Liver (tissue), 3 donors: Measurements from ENCODE around the gene MTG1.

Experiments used
- HNF4A ChIP-seq, 2 donors: conservative IDR thresholded peaks; 2 replicates each; pipeline ENCODE4 v1.6.1; 2016; ENCODE audit warnings: antibody characterized with exemption in 2 of 2, mild to moderate bottlenecking in 2 of 2
- YY1 ChIP-seq: IDR thresholded peaks from 2 replicates; pipeline ENCODE4 v1.6.1; 2016; ENCODE audit warnings: antibody characterized with exemption, mild to moderate bottlenecking
- TF ChIP-seq, protein P1 (sequence below): fragments of 150-350 bp; IDR thresholded peaks from 2 replicates; pipeline ENCODE4 v1.5.1; 2017; ENCODE audit warnings: improper control_type of control experiment, low read depth, low read length; ENCODE audit not compliant: missing input control
- donor health status: healthy.
- donor health status: healthy.

DNA sequence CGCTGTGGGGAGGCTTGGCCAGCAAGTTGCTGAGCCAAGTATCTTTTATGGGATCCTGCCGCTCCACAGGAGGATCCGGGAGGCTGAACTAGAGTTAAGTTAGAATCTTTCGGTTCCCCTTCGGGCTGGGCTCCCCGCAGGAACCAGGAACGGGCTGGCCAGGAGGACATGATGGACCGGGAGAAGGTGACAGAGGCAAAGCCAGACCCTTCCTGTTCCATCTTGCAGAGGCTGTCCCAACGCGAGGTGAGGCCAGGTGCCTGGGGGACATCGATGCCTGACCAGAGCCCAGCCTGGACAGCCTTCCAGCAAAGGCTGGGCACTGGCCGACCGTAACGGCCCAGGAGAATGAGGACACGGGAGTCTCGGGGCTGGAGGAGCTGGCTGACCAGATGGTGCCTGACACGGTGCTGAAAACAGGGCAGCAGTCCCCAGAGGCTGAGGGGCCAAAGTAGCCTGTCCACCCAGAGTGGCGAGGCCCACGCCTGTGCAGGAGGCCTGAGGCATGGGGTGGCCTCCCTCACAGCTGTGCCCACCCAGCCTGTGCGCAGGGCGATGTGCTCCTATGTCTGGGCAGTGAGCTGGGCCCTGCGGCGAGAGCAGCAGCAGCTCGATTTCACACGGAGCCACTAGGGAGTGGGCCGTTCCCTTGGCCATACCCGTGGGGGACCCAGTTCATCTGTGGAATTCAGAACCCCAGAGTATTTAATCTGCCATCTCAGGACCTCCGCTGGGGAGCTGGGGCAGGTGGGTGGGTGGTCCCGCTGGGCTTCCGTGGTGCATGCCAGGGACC is 16.7 kb upstream of the MTG1 start:
- TF ChIP-seq, protein P1, sequence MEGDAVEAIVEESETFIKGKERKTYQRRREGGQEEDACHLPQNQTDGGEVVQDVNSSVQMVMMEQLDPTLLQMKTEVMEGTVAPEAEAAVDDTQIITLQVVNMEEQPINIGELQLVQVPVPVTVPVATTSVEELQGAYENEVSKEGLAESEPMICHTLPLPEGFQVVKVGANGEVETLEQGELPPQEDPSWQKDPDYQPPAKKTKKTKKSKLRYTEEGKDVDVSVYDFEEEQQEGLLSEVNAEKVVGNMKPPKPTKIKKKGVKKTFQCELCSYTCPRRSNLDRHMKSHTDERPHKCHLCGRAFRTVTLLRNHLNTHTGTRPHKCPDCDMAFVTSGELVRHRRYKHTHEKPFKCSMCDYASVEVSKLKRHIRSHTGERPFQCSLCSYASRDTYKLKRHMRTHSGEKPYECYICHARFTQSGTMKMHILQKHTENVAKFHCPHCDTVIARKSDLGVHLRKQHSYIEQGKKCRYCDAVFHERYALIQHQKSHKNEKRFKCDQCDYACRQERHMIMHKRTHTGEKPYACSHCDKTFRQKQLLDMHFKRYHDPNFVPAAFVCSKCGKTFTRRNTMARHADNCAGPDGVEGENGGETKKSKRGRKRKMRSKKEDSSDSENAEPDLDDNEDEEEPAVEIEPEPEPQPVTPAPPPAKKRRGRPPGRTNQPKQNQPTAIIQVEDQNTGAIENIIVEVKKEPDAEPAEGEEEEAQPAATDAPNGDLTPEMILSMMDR = no peak
- TF ChIP-seq HNF4A (conservative IDR thresholded peaks at IDR 0.05) = no peak
- TF ChIP-seq YY1 = no peak
